Breast epithelium (tissue), 3 donors: ENCODE results near the gene FAIM2.

Experiments used
- POLR2A ChIP-seq: fragments of 450-650 bp; IDR thresholded peaks from one replicate; pipeline ENCODE4 v1.6.1; 2016; ENCODE audit warnings: antibody characterized with exemption, mild to moderate bottlenecking, moderate library complexity
- POLR2AphosphoS5 ChIP-seq, 3 donors: sonication (generic); formaldehyde crosslinking; IDR thresholded peaks; one replicate each; pipeline ENCODE4 v1.6.1; 2017; ENCODE audit warnings: antibody characterized with exemption in 3 of 3
- TF ChIP-seq, protein P1 (sequence below), 3 donors: fragments of 450-650 bp; IDR thresholded peaks; one replicate each; pipeline ENCODE4 v1.5.1; 2016 to 2017; ENCODE audit warnings: antibody characterized with exemption in 3 of 3, mild to moderate bottlenecking in 3 of 3, moderate library complexity in 3 of 3

- TF ChIP-seq, protein P1, sequence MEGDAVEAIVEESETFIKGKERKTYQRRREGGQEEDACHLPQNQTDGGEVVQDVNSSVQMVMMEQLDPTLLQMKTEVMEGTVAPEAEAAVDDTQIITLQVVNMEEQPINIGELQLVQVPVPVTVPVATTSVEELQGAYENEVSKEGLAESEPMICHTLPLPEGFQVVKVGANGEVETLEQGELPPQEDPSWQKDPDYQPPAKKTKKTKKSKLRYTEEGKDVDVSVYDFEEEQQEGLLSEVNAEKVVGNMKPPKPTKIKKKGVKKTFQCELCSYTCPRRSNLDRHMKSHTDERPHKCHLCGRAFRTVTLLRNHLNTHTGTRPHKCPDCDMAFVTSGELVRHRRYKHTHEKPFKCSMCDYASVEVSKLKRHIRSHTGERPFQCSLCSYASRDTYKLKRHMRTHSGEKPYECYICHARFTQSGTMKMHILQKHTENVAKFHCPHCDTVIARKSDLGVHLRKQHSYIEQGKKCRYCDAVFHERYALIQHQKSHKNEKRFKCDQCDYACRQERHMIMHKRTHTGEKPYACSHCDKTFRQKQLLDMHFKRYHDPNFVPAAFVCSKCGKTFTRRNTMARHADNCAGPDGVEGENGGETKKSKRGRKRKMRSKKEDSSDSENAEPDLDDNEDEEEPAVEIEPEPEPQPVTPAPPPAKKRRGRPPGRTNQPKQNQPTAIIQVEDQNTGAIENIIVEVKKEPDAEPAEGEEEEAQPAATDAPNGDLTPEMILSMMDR (IDR thresholded peaks at IDR 0.05): no peak
- TF ChIP-seq POLR2A: no peak
- TF ChIP-seq POLR2AphosphoS5 (IDR thresholded peaks at IDR 0.05): no peak
These were observed 14.1 kb upstream of the FAIM2 start for GRCh38 chr12:49917788-49918173.
